ENCODE results near the gene SIVA1.

Gene SIVA1

GRCh38 chr14:104804481-104805325, 51.8 kb downstream of the SIVA1 start:
- Histone ChIP-seq H3K27me3 (ENCODE audit: low read depth) (no peaks in the 10 kb centered on the region), H3K4me1 (0 out of 2 replicates have a peak, but pooled peaks cover 4% of the 10 kb centered on the region), H3K9me3 (no peaks in the 10 kb centered on the region), H3K36me3 (replicated peaks) (no peaks in the 10 kb centered on the region), H3K4me3 (no peak overlapping the region)
- in situ Hi-C loops (cut with MboI; ENCODE audit: low sequenced_read_pairs) = no loop called here
- DNase-seq (ENCODE audit: low spot score in 2 of 2) = no peak

DNA sequence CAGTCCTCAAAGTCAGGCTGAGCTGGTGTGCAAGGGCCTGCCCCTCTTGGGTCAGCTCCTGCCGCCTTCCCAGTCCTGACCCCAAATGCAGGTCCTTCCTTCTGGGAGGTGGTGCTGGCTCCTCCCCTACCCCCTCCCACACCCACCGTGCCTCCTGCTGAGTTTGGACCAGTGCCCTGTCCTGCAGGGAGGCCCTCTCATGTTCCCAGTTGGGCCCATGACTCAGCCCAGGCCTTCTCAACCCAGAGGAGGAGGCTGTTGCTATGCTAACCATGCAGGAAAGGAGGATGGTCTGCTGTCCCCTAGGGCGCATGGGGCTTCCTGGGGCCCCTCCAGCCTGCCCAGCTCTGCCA, 52.4 kb downstream of the SIVA1 start:
- Histone ChIP-seq H3K9me3 (no peaks in the 10 kb centered on the region), H3K36me3 (replicated peaks) (no peaks in the 10 kb centered on the region), H3K4me3 (no peak overlapping the region), H3K4me1 (0 out of 2 replicates have a peak, but pooled peaks cover 4% of the 10 kb centered on the region), H3K27me3 (ENCODE audit: low read depth) (no peaks in the 10 kb centered on the region)
- no peak for DNase-seq (ENCODE audit: low spot score in 2 of 2)
- in situ Hi-C loops (cut with MboI; ENCODE audit: low sequenced_read_pairs) = no loop called here

GRCh38 chr14:104805941-104806624, 53.1 kb downstream of the SIVA1 start:
- H3K4me1 ChIP-seq = 0 out of 2 replicates have a peak, but pooled peaks cover 4% of the 10 kb centered on the region
- no peak for DNase-seq (ENCODE audit: low spot score in 2 of 2)
- in situ Hi-C loops (cut with MboI; ENCODE audit: low sequenced_read_pairs) = no loop called here

DNA sequence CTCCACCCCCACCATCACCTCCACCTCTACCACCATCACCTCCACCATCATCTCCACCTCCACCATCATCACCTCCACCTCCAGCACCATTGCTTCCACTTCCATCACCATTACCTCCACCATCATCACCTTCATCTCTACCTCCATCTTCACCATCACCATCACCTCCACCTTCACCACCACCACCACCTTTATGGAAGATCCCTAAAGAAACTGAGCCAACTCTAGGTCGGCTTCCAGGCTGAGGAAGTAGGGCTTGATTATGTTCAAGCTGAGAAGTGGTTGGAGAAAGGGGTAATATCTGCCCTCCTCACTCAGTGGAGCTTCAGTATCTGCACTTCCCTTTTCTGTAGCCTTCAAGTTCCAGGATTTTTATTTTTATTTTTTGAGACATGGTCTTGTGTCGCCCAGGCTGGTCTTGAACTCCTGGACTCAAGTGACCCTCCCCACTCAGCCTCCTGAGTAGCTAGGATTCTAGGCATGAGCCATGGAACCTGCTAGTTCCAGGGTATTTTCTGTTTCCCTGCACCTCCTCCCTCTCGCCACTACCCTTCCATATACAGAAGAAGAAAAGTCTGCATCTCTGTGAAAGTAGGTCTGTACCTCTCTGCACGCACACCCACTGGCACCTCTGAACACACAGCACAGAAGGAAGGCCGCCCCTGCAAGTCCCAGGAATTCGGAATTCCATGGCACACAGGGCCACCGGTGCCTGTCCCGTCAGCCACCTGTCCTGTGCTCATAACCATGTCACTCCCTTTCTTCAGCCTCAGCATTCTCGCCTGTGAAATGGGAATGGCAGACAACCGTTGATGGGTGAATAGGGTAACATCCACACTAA, 53.9 kb downstream of the SIVA1 start:
- no peaks in the 10 kb centered on the region for H3K36me3 ChIP-seq (replicated peaks)
- H3K4me3 ChIP-seq = no peak overlapping the region
- H3K27me3 ChIP-seq (ENCODE audit: low read depth) = no peaks in the 10 kb centered on the region
- no peaks in the 10 kb centered on the region for H3K4me1 ChIP-seq
- in situ Hi-C loops (cut with MboI; ENCODE audit: low sequenced_read_pairs) = no loop called here
- DNase-seq (ENCODE audit: low spot score in 2 of 2) = no peak
- H3K9me3 ChIP-seq = no peaks in the 10 kb centered on the region

More at GRCh38 chr14:104805941-104806624, 53.1 kb downstream of the SIVA1 start:
- Histone ChIP-seq H3K27me3 (ENCODE audit: low read depth) (no peaks in the 10 kb centered on the region), H3K36me3 (replicated peaks) (no peaks in the 10 kb centered on the region), H3K9me3 (no peaks in the 10 kb centered on the region), H3K4me3 (no peak overlapping the region)

GRCh38 chr14:104808456-104808855, 55.5 kb downstream of the SIVA1 start:
- DNase-seq (ENCODE audit: low spot score in 2 of 2) = no peak
- H3K4me3 ChIP-seq = no peak overlapping the region
- in situ Hi-C loops (cut with MboI; ENCODE audit: low sequenced_read_pairs) = no loop called here
- no peaks in the 10 kb centered on the region for H3K36me3 ChIP-seq (replicated peaks)
- no peaks in the 10 kb centered on the region for H3K9me3 ChIP-seq
- no peaks in the 10 kb centered on the region for H3K27me3 ChIP-seq (ENCODE audit: low read depth)
- no peaks in the 10 kb centered on the region for H3K4me1 ChIP-seq
